ENCODE results near the gene GPX2.
A peak's percentile ranks its signal among the peaks of the same experiment; 100 is the strongest.

The GPX2 gene

GRCh38 chr14:64986648-64987437 is 44.3 kb upstream of the GPX2 start, which contains the start of gene FNTB:
TSS of gene FNTB (plus strand) at chr14:64986895. CDS start at chr14:64986954, 59 bp downstream.
- peak within 1 kb of the TSS; percentile 61 for H3K27ac ChIP-seq (ENCODE audit: extremely low read depth, low read depth, low read length)
- TF ChIP-seq ZNF335 (tag by site-specific recombination; conservative IDR thresholded peaks at IDR 0.05) (peak; percentile 88), ZNF621 (tag by site-specific recombination; IDR thresholded peaks at IDR 0.05) (no peak), ZFP69B (tag by site-specific recombination; IDR thresholded peaks at IDR 0.05) (0 out of 2 replicates have a peak, but pooled peaks have one; percentile 20), TSHZ1 (tag by site-specific recombination; IDR thresholded peaks at IDR 0.05; ENCODE audit: borderline replicate concordance) (no peak), ZNF24 (tag by site-specific recombination; IDR thresholded peaks at IDR 0.05) (peak; percentile 70), TRIM28 (IDR thresholded peaks at IDR 0.05; ENCODE audit: borderline replicate concordance, low read length) (peak; percentile 93), ZNF19 (tag by site-specific recombination; IDR thresholded peaks at IDR 0.05; ENCODE audit: low read depth) (no peak), ZNF366 (tag by site-specific recombination; conservative IDR thresholded peaks at IDR 0.05) (peak; percentile 48; the same call in 1 of the 2 replicates), ZNF449 (tag by site-specific recombination; IDR thresholded peaks at IDR 0.05) (peak; percentile 97), ZNF146 (tag by site-specific recombination; IDR thresholded peaks at IDR 0.05) (peak; percentile 59; the same call in 1 of the 2 replicates), ZNF660 (tag by site-specific recombination; IDR thresholded peaks at IDR 0.05) (peak; percentile 79), WT1 (tag by site-specific recombination; IDR thresholded peaks at IDR 0.05) (no peak), ZNF473 (tag by site-specific recombination; IDR thresholded peaks at IDR 0.05) (no peak), ZNF558 (tag by site-specific recombination; IDR thresholded peaks at IDR 0.05) (0 out of 2 replicates have a peak, but pooled peaks have one; percentile 22), ZNF114 (tag by site-specific recombination; IDR thresholded peaks at IDR 0.05) (no peak), HIC1 (tag by site-specific recombination; IDR thresholded peaks at IDR 0.05) (peak; percentile 87), ZIC2 (tag by site-specific recombination; IDR thresholded peaks at IDR 0.05) (peak; percentile 30; the same call in 1 of the 2 replicates), SP2 (tag by site-specific recombination; IDR thresholded peaks at IDR 0.05) (peak; percentile 42), ZNF280C (tag by site-specific recombination; IDR thresholded peaks at IDR 0.05) (no peak), TCF7L2 (IDR thresholded peaks at IDR 0.05; ENCODE audit: borderline replicate concordance, low read depth, low read length) (no peak), ZBTB26 (tag by site-specific recombination; optimal IDR thresholded peaks at IDR 0.05) (peak; percentile 75), ZSCAN5A (tag by site-specific recombination; IDR thresholded peaks at IDR 0.05) (no peak), ZNF792 (tag by site-specific recombination; IDR thresholded peaks at IDR 0.05) (no peak), ZFHX2 (tag by site-specific recombination; conservative IDR thresholded peaks at IDR 0.05) (peak; percentile 80), ZNF266 (tag by site-specific recombination; IDR thresholded peaks at IDR 0.05; ENCODE audit: low read depth) (no peak)

More at GRCh38 chr14:64986648-64987437, 44.3 kb upstream of the GPX2 start, which contains the start of gene FNTB:
- no peaks in the 10 kb centered on the region for H3K36me3 ChIP-seq (ENCODE audit: control insufficient read depth in 2 of 2, insufficient read depth in 1 of 2, low read length in 2 of 2)
- H3K4me3 ChIP-seq (ENCODE audit: low read depth, low read length) = peak within 1 kb of the TSS; percentile 85
- H3K9me3 ChIP-seq (ENCODE audit: control insufficient read depth, insufficient read depth, low read depth, low read length) = no peaks in the 10 kb centered on the region
- H3K4me1 ChIP-seq (ENCODE audit: control insufficient read depth, insufficient read depth, low read length) = peaks cover 3% of the 10 kb centered on the region; the same call in 1 of the 2 replicates
- POLR2A ChIA-PET = interaction anchor here (0.6 to 1.5 kb wide), 11 partner anchors 12 to 147 kb away, joined by 3 to 6 read pairs (median 4); partner anchors contain the start of gene MAX
- CTCF ChIA-PET = interaction anchor here (0.6 to 3.2 kb wide), 13 partner anchors 8 to 1358 kb away, joined by 3 to 37 read pairs (median 4); no protein-coding TSS in a partner anchor

All from HEK293 (cell line).